ENCODE data around the gene ATG13.

ATG13 gene

DNA sequence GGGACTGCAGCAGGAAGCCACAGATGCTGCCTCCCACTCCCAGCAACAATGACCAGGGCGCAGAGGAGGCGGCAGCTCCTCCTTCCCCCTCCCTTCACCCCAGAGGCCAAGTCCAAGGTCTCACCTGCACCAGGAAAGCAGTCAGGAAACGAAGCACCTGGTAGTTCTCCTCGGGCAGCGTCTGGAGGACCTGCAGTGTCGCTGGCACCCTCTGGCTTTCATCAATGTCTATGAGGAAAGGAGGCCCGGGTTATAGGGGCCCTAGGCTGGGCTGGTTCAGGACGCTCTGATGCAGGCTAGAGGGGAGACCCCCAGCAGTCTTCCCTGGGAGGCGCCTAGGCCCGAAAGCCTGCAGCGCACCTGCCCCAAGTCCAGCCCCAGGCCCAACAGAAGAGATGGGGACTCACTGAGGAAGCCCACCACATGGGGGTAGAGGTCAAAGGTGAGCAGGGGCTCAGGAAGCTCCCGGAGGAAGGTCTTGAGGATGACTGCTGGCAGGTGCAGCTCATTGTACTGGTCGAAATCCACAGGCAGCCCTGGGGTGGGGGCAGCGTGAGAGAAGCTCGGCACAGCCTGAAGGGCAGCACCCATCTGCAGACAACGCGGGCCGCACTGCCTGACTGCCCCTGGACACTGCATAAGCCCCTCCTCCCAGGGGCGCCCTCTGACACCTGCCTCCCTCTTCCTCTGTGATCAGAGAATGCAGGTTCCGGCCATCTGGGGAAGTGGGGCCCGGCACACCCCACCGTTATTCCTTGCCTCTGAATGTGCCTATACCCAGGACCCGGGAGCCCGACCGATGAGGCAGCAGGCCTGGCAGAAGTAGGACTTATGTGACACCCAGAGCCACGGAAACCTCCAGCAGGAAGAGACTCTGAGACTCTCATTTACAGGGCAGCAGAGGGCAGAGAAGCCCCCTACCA, 62.1 kb downstream of the ATG13 start:
- DNase-seq (ENCODE audit: low read depth), result no peak
- TF ChIP-seq, protein P1, sequence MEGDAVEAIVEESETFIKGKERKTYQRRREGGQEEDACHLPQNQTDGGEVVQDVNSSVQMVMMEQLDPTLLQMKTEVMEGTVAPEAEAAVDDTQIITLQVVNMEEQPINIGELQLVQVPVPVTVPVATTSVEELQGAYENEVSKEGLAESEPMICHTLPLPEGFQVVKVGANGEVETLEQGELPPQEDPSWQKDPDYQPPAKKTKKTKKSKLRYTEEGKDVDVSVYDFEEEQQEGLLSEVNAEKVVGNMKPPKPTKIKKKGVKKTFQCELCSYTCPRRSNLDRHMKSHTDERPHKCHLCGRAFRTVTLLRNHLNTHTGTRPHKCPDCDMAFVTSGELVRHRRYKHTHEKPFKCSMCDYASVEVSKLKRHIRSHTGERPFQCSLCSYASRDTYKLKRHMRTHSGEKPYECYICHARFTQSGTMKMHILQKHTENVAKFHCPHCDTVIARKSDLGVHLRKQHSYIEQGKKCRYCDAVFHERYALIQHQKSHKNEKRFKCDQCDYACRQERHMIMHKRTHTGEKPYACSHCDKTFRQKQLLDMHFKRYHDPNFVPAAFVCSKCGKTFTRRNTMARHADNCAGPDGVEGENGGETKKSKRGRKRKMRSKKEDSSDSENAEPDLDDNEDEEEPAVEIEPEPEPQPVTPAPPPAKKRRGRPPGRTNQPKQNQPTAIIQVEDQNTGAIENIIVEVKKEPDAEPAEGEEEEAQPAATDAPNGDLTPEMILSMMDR (conservative IDR thresholded peaks at IDR 0.05; ENCODE audit: low read length), result no peak
- H3K4me3 ChIP-seq (ENCODE audit: low read length), result no peak overlapping the region

DNA sequence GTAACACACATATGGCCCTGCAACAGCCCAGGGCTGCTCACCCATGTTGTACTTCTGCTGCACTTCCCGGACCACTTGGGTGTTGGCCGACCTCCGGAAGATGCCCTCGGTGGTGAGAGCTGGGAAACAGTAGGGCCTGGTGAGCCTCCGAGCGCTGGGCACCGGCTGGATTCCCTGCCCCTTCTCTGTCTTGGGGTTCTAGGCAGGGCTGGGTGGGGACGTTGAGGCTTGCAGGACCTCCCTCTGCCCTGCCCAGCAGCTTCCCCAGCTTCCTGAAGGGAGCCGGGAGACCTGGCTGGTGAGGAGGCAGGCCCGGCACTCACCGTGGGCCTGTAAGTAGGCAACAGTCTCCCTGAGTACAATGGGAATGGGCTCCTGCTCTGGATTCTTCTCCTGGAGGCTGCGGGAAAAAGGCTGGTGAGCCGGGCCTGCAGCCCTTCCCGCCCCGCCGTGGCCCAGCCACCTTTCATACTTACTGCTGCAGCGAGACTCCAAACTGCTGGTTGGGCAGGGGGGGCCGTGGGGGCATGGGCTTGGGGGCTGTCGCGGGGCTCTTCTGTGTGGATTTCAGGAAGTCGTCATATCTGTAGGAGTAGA, 62.9 kb downstream of the ATG13 start:
- no peak overlapping the region for H3K4me3 ChIP-seq (ENCODE audit: low read length)
- DNase-seq (ENCODE audit: low read depth), result no peak
- TF ChIP-seq, protein P1 (conservative IDR thresholded peaks at IDR 0.05; ENCODE audit: low read length), result no peak

- DNase-seq (ENCODE audit: low read depth), result no peak
- H3K4me3 ChIP-seq (ENCODE audit: low read length), result no peak overlapping the region
- TF ChIP-seq, protein P1 (conservative IDR thresholded peaks at IDR 0.05; ENCODE audit: low read length), result no peak
These were observed 63.5 kb downstream of the ATG13 start for GRCh38 chr11:46680815-46681214.

- DNase-seq (ENCODE audit: low read depth), result no peak
- no peak overlapping the region for H3K4me3 ChIP-seq (ENCODE audit: low read length)
- TF ChIP-seq, protein P1 (conservative IDR thresholded peaks at IDR 0.05; ENCODE audit: low read length), result no peak
These were observed 64.5 kb downstream of the ATG13 start for GRCh38 chr11:46681814-46682213.

- no peak for DNase-seq (ENCODE audit: low read depth)
- no peak overlapping the region for H3K4me3 ChIP-seq (ENCODE audit: low read length)
- TF ChIP-seq, protein P1 (conservative IDR thresholded peaks at IDR 0.05; ENCODE audit: low read length), result no peak
These were observed 65.7 kb downstream of the ATG13 start for GRCh38 chr11:46682773-46683752.

DNA sequence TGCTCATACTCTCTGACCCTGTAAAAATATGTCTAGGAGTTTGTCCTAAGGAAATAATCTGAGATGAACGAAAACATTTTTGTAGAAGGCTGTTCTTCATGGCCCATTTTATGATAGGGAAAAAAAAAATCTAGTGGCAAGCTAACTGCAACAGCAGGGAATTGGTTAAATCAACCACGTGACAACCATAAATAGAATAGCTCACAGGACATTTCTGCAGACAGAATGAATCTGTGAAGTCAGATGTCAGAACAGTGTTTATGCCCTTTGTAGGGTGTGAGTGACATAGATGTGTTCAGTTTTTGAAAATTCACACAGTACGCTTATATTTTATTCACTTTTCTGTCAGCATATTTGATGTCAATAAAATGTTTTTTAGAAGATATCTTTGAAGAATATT, 67.0 kb downstream of the ATG13 start:
- TF ChIP-seq, protein P1 (conservative IDR thresholded peaks at IDR 0.05; ENCODE audit: low read length), result no peak
- DNase-seq (ENCODE audit: low read depth), result no peak
- H3K4me3 ChIP-seq (ENCODE audit: low read length), result no peak overlapping the region
